Measurements from ENCODE around the gene MGAT5.

DNA sequence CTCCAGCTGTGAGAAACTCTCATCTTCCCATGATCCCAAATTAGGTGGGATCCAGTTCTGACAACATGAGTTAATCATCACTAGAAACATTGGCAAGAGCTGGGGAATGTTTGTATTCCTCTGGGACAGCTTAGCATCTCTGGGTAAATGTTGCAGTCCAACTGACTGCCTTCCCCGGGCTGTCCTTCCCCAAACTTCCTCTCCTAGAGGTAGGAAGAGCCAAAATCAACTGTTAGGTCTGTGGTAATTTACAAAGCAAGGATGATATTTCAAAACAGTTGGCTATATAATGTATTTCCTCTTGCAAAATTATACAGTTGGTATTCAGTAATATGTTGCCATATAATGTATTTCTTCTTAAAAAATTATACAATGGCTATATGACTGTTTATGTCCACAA is 148.5 kb downstream of the MGAT5 start:
- TF ChIP-seq, protein P1, sequence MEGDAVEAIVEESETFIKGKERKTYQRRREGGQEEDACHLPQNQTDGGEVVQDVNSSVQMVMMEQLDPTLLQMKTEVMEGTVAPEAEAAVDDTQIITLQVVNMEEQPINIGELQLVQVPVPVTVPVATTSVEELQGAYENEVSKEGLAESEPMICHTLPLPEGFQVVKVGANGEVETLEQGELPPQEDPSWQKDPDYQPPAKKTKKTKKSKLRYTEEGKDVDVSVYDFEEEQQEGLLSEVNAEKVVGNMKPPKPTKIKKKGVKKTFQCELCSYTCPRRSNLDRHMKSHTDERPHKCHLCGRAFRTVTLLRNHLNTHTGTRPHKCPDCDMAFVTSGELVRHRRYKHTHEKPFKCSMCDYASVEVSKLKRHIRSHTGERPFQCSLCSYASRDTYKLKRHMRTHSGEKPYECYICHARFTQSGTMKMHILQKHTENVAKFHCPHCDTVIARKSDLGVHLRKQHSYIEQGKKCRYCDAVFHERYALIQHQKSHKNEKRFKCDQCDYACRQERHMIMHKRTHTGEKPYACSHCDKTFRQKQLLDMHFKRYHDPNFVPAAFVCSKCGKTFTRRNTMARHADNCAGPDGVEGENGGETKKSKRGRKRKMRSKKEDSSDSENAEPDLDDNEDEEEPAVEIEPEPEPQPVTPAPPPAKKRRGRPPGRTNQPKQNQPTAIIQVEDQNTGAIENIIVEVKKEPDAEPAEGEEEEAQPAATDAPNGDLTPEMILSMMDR (IDR thresholded peaks at IDR 0.05; ENCODE audit: low read depth, low read length): no peak
- no peak for TF ChIP-seq EZH2phosphoT487 (IDR thresholded peaks at IDR 0.05; ENCODE audit: low read depth)

Measured in OCI-LY3 (cell line).